ENCODE results near the gene ROCK2. TPM values are rescaled to one million over a fixed set of nuclear protein-coding genes. Genes with fewer than 3 reads are reported as not detected.

The ROCK2 gene
- total and polyA plus RNA-seq, 2 of the 13 experiments (the other 11 are each of a cell fraction or from before 2014, with no cell fraction given), result 38.1 to 119 TPM

- no peak for TF ChIP-seq ZNF10 (CRISPR knock-in tag; IDR thresholded peaks at IDR 0.05; ENCODE audit: borderline replicate concordance, low read depth)
- no peak for TF ChIP-seq SP2 (CRISPR knock-in tag; IDR thresholded peaks at IDR 0.05)
- TF ChIP-seq CCAR2 (optimal IDR thresholded peaks at IDR 0.05; ENCODE audit: low read depth, low read length), result no peak
- 0 out of 2 replicates have a peak, but pooled peaks have one; percentile 20 for TF ChIP-seq EHMT2 (IDR thresholded peaks at IDR 0.05; ENCODE audit: borderline replicate concordance, low read depth, low read length)
- no peak for TF ChIP-seq NKX3-1 (CRISPR knock-in tag; IDR thresholded peaks at IDR 0.05)
- no peak for TF ChIP-seq ZNF768 (CRISPR knock-in tag; IDR thresholded peaks at IDR 0.05)
- TF ChIP-seq, protein P1, sequence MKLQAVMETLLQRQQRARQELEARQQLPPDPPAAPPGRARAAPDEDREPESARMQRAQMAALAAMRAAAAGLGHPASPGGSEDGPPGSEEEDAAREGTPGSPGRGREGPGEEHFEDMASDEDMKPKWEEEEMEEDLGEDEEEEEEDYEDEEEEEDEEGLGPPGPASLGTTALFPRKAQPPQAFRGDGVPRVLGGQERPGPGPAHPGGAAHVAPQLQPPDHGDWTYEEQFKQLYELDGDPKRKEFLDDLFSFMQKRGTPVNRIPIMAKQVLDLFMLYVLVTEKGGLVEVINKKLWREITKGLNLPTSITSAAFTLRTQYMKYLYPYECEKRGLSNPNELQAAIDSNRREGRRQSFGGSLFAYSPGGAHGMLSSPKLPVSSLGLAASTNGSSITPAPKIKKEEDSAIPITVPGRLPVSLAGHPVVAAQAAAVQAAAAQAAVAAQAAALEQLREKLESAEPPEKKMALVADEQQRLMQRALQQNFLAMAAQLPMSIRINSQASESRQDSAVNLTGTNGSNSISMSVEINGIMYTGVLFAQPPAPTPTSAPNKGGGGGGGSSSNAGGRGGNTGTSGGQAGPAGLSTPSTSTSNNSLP (IDR thresholded peaks at IDR 0.05; ENCODE audit: low read depth, low read length), result 0 out of 2 replicates have a peak, but pooled peaks have one; percentile 12
- TF ChIP-seq TRAFD1 (CRISPR knock-in tag; IDR thresholded peaks at IDR 0.05; ENCODE audit: borderline replicate concordance), result no peak
- no peak for TF ChIP-seq ZNF567 (CRISPR knock-in tag; IDR thresholded peaks at IDR 0.05; ENCODE audit: borderline replicate concordance)
- peak; percentile 66; the same call in 1 of the 2 replicates for TF ChIP-seq ZFP82 (CRISPR knock-in tag; IDR thresholded peaks at IDR 0.05; ENCODE audit: borderline replicate concordance)
- no peak for TF ChIP-seq ZFP41 (CRISPR knock-in tag; IDR thresholded peaks at IDR 0.05; ENCODE audit: borderline replicate concordance)
- TF ChIP-seq NR2F6 (IDR thresholded peaks at IDR 0.05), result no peak
- 0 out of 2 replicates have a peak, but pooled peaks have one; percentile 11 for TF ChIP-seq NR2F6 (CRISPR knock-in tag; IDR thresholded peaks at IDR 0.05)
- TF ChIP-seq ATF7-NPFF (CRISPR knock-in tag; IDR thresholded peaks at IDR 0.05; ENCODE audit: low read depth), result no peak
- TF ChIP-seq NCOR1 (IDR thresholded peaks at IDR 0.05; ENCODE audit: borderline replicate concordance, low read length), result 0 out of 2 replicates have a peak, but pooled peaks have one; percentile 12
- TF ChIP-seq AHDC1 (CRISPR knock-in tag; IDR thresholded peaks at IDR 0.05; ENCODE audit: borderline replicate concordance), result 0 out of 2 replicates have a peak, but pooled peaks have one; percentile 43
- TF ChIP-seq ZNF484 (CRISPR knock-in tag; IDR thresholded peaks at IDR 0.05; ENCODE audit: borderline replicate concordance, low read depth), result no peak
- peak; percentile 19 for TF ChIP-seq TEAD3 (CRISPR knock-in tag; optimal IDR thresholded peaks at IDR 0.05; ENCODE audit: borderline replicate concordance)
- TF ChIP-seq SNAPC2 (CRISPR knock-in tag; IDR thresholded peaks at IDR 0.05), result no peak
- TF ChIP-seq, protein P2, sequence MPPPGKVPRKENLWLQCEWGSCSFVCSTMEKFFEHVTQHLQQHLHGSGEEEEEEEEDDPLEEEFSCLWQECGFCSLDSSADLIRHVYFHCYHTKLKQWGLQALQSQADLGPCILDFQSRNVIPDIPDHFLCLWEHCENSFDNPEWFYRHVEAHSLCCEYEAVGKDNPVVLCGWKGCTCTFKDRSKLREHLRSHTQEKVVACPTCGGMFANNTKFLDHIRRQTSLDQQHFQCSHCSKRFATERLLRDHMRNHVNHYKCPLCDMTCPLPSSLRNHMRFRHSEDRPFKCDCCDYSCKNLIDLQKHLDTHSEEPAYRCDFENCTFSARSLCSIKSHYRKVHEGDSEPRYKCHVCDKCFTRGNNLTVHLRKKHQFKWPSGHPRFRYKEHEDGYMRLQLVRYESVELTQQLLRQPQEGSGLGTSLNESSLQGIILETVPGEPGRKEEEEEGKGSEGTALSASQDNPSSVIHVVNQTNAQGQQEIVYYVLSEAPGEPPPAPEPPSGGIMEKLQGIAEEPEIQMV (CRISPR knock-in tag; IDR thresholded peaks at IDR 0.05; ENCODE audit: low read depth), result no peak
These were observed 3.8 kb upstream of the ROCK2 start (continued) for GRCh38 chr2:11348209-11348749.

All from HepG2 (cell line).